Mucosa of stomach (tissue), 1 donor: ENCODE data around the gene WDR48.
A peak's percentile ranks its signal among the peaks of the same experiment; 100 is the strongest.

Source experiments
- H3K27me3 ChIP-seq: one replicate; pipeline ENCODE4 v1.7.0; 2013; ENCODE audit warnings: mild to moderate bottlenecking, low read length; ENCODE audit not compliant: control insufficient read depth, insufficient read depth
- H3K36me3 ChIP-seq: one replicate; pipeline ENCODE4 v1.7.0; 2013; ENCODE audit warnings: low read length; ENCODE audit not compliant: control insufficient read depth, insufficient read depth
- H3K4me1 ChIP-seq: one replicate; pipeline ENCODE4 v1.7.0; 2013; ENCODE audit warnings: mild to moderate bottlenecking, low read length; ENCODE audit not compliant: control insufficient read depth, insufficient read depth
- H3K4me3 ChIP-seq: one replicate; pipeline ENCODE4 v1.7.0; 2013; ENCODE audit warnings: low read length
- H3K9ac ChIP-seq: one replicate; pipeline ENCODE4 v1.7.0; 2013; ENCODE audit warnings: mild to moderate bottlenecking, low read length, moderate library complexity
- H3K9me3 ChIP-seq: one replicate; pipeline ENCODE4 v1.7.0; 2013; ENCODE audit warnings: mild to moderate bottlenecking, low read length, moderate library complexity; ENCODE audit not compliant: control insufficient read depth
- donor health status: Pancreatic carcinoma.

Gene WDR48

DNA sequence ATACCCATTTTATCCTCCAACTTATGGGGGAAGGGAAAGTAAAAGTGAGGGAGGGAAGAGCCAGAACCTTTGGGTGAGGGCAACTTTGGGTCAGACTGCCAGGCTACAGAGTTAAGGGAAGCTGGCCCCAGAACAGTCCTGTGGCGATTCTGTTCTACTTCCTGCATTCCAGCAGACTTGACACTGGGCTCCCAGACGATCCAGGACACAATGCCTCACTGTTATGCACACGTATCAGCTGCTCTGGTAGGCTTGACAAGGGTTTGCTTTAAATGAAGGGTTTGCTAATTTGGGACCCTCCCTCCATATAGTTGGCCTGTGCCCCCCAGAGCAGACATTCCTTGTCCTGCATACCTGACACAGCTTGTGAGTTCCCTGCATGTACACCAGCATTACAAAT lies 45.0 kb downstream of the WDR48 start:
- H3K27me3 ChIP-seq: no peaks in the 10 kb centered on the region
- H3K9ac ChIP-seq: no peak overlapping the region
- H3K4me1 ChIP-seq: no peaks in the 10 kb centered on the region
- H3K4me3 ChIP-seq: no peak overlapping the region
- peaks cover 50% of the 10 kb centered on the region for H3K36me3 ChIP-seq
- H3K9me3 ChIP-seq: no peaks in the 10 kb centered on the region

GRCh38 chr3:39097716-39098472 lies 46.1 kb downstream of the WDR48 start:
- Histone ChIP-seq H3K4me1 (no peaks in the 10 kb centered on the region), H3K9me3 (no peaks in the 10 kb centered on the region), H3K9ac (no peak overlapping the region), H3K4me3 (no peak overlapping the region), H3K36me3 (peaks cover 50% of the 10 kb centered on the region), H3K27me3 (no peaks in the 10 kb centered on the region)

DNA sequence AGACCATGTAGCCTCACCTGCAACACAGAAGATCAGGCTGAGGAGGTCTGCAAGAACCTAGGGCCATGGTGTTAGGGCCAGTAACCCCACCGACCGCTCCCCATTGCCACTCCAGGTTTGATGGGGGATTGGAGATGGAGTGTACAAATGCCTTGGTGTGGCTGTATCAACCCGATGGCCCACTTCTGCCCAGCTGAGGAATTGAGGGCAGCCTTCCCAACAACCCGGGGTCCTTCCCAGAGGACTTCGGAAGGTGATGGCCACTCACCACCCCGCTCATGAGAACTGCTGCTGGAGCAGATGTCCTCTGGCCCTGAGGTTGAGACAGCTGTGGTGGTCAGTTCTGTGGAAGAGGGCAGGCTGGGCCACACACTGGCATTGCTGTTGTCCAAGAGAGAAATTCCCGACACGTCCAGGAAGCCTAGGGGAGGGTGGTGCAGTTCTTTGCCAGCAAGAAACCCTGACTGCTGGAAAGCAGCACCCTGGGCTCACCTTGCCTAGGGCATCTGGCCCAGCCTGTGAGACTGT lies 46.7 kb downstream of the WDR48 start:
- H3K9me3 ChIP-seq: no peaks in the 10 kb centered on the region
- H3K4me3 ChIP-seq: no peak overlapping the region
- H3K4me1 ChIP-seq: no peaks in the 10 kb centered on the region
- H3K9ac ChIP-seq: no peak overlapping the region
- no peaks in the 10 kb centered on the region for H3K27me3 ChIP-seq
- H3K36me3 ChIP-seq: peaks cover 50% of the 10 kb centered on the region

GRCh38 chr3:39099242-39099641 lies 47.4 kb downstream of the WDR48 start:
- H3K36me3 ChIP-seq: peaks cover 50% of the 10 kb centered on the region
- H3K4me3 ChIP-seq: no peak overlapping the region
- no peaks in the 10 kb centered on the region for H3K9me3 ChIP-seq
- no peak overlapping the region for H3K9ac ChIP-seq
- no peaks in the 10 kb centered on the region for H3K27me3 ChIP-seq
- H3K4me1 ChIP-seq: peaks cover 6% of the 10 kb centered on the region

GRCh38 chr3:39099738-39100499 lies 48.1 kb downstream of the WDR48 start:
- Histone ChIP-seq H3K36me3 (peaks cover 47% of the 10 kb centered on the region), H3K9ac (no peak overlapping the region), H3K9me3 (no peaks in the 10 kb centered on the region), H3K27me3 (no peaks in the 10 kb centered on the region), H3K4me3 (no peak overlapping the region), H3K4me1 (peaks cover 13% of the 10 kb centered on the region)

DNA sequence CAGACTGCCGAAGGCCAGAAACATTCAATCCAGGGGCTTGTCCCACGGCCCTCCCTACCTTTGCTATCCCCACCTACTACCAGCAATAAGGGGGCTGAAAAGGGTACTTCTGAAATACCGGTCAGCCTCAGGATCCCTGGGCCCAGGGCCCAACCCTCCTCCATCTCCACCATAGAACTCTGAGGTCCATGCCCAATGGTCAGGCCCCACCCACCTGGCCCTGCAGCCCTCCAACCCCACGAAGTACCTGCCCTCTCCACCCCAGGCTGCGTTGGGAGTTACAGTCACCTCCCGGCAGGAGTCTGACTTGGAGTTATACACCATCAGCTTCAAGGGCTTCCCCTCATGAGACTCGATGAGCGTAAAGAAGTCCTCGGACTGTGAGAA lies 48.7 kb downstream of the WDR48 start:
- H3K27me3 ChIP-seq: no peaks in the 10 kb centered on the region

GRCh38 chr3:39101022-39101689 lies 49.3 kb downstream of the WDR48 start:
- H3K4me1 ChIP-seq: peaks cover 25% of the 10 kb centered on the region
- H3K9ac ChIP-seq: no peak overlapping the region
- H3K9me3 ChIP-seq: no peaks in the 10 kb centered on the region
- no peak overlapping the region for H3K4me3 ChIP-seq
- no peaks in the 10 kb centered on the region for H3K27me3 ChIP-seq
- H3K36me3 ChIP-seq: peaks cover 42% of the 10 kb centered on the region

More for the DNA sequence above, 48.7 kb downstream of the WDR48 start:
- H3K4me1 ChIP-seq: peaks cover 19% of the 10 kb centered on the region
- peaks cover 42% of the 10 kb centered on the region for H3K36me3 ChIP-seq
- no peaks in the 10 kb centered on the region for H3K9me3 ChIP-seq
- H3K4me3 ChIP-seq: no peak overlapping the region
- H3K9ac ChIP-seq: no peak overlapping the region

- Histone ChIP-seq H3K4me3 (no peak overlapping the region), H3K9ac (no peak overlapping the region), H3K36me3 (peaks cover 31% of the 10 kb centered on the region), H3K27me3 (no peaks in the 10 kb centered on the region), H3K9me3 (no peaks in the 10 kb centered on the region), H3K4me1 (peaks cover 32% of the 10 kb centered on the region)
Observed at GRCh38 chr3:39102504-39103323, 50.9 kb downstream of the WDR48 start.

DNA sequence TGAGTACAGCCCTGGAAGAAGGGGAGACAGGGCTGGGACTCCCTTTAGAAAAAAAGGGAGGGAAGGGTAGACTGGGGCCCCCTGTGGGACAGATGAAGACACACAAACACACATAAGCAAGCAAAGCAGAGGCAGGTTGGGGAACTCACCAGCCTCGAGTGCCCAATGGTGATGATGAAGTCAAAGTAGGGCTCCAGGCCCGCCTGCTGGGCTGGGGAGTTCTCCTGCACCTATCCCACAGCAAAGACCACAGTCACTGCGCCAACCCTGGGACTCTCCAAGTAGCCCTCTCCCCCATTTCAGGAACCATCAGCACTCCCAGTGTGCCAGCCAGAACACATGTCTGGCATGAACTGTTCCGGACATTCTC lies 51.5 kb downstream of the WDR48 start:
- Histone ChIP-seq H3K4me1 (peaks cover 38% of the 10 kb centered on the region), H3K4me3 (no peak overlapping the region), H3K27me3 (no peaks in the 10 kb centered on the region), H3K9ac (peak overlapping the region; percentile 24), H3K36me3 (peaks cover 25% of the 10 kb centered on the region), H3K9me3 (no peaks in the 10 kb centered on the region)

GRCh38 chr3:39103791-39104552 lies 52.2 kb downstream of the WDR48 start:
- H3K27me3 ChIP-seq: no peaks in the 10 kb centered on the region
- peaks cover 20% of the 10 kb centered on the region for H3K36me3 ChIP-seq
- H3K9ac ChIP-seq: peak overlapping the region; percentile 32
- no peaks in the 10 kb centered on the region for H3K9me3 ChIP-seq
- H3K4me1 ChIP-seq: peaks cover 44% of the 10 kb centered on the region
- no peak overlapping the region for H3K4me3 ChIP-seq
